Fibroblast of lung (primary cell): ENCODE data around the gene TMEM97. TPM values are rescaled to one million over a fixed set of nuclear protein-coding genes. Genes with fewer than 3 reads are reported as not detected.

Experiments
- DNase-seq, 2 donors: peaks; one replicate each; pipeline versions ENCODE4 v3.0.0 to v3.0.0-alpha.2; 2010; ENCODE audit warnings: low read depth in 2 of 2
- H2AFZ ChIP-seq: 2 replicates; pipeline ENCODE4 v1.5.1; 2012; ENCODE audit warnings: low read length, control low read depth, inconsistent platforms
- H3K27ac ChIP-seq: 2 replicates; pipeline ENCODE4 v1.5.1; 2011; ENCODE audit warnings: low read length, control low read depth; ENCODE audit not compliant: insufficient read depth
- H3K27me3 ChIP-seq: 2 replicates; pipeline ENCODE4 v1.5.1; 2011; ENCODE audit warnings: mild to moderate bottlenecking, low read length; ENCODE audit not compliant: control insufficient read depth, insufficient read depth
- H3K36me3 ChIP-seq: 2 replicates; pipeline ENCODE4 v1.5.1; 2011; ENCODE audit warnings: low read length; ENCODE audit not compliant: control insufficient read depth, insufficient read depth
- H3K4me1 ChIP-seq: 2 replicates; pipeline ENCODE4 v1.5.1; 2011; ENCODE audit warnings: low read length; ENCODE audit not compliant: control insufficient read depth, insufficient read depth; ENCODE audit errors: extremely low read depth
- H3K4me2 ChIP-seq: 2 replicates; pipeline ENCODE4 v1.5.1; 2011; ENCODE audit warnings: low read length, control low read depth; ENCODE audit not compliant: insufficient read depth; ENCODE audit errors: extremely low read depth
- H3K4me3 ChIP-seq, 4 experiments: fragments of 200-600 bp in 1 of 4; sonication (generic) in 1 of 4; replicated peaks in 1 of 4; 2 replicates each; pipeline ENCODE4 v1.5.1; 2011 to 2016; ENCODE audit warnings: low read length in 4 of 4, low read depth in 3 of 4, mild to moderate bottlenecking in 3 of 4, control low read depth in 2 of 4, inconsistent platforms in 1 of 4, mixed read lengths in 1 of 4; ENCODE audit not compliant: insufficient read depth in 1 of 4; ENCODE audit errors: control extremely low read depth in 1 of 4
- H3K79me2 ChIP-seq: 2 replicates; pipeline ENCODE4 v1.5.1; 2012; ENCODE audit warnings: mild to moderate bottlenecking, low read length, inconsistent platforms; ENCODE audit not compliant: control insufficient read depth, insufficient read depth
- H3K9ac ChIP-seq: 2 replicates; pipeline ENCODE4 v1.5.1; 2011; ENCODE audit warnings: mild to moderate bottlenecking, low read length, control low read depth; ENCODE audit not compliant: insufficient read depth
- H3K9me3 ChIP-seq: 2 replicates; pipeline ENCODE4 v1.5.1; 2012; ENCODE audit warnings: low read depth, low read length; ENCODE audit not compliant: control insufficient read depth, insufficient read depth
- H4K20me1 ChIP-seq: 2 replicates; pipeline ENCODE4 v1.5.1; 2011; ENCODE audit warnings: low read length; ENCODE audit not compliant: control insufficient read depth, insufficient read depth; ENCODE audit errors: extremely low read depth
- EZH2 ChIP-seq: IDR thresholded peaks from 2 replicates; pipeline ENCODE4 v1.5.1; 2012; ENCODE audit warnings: low read length, control low read depth, mild to moderate bottlenecking; ENCODE audit errors: missing control alignments
- polyA plus RNA-seq, 2 donors: library from polyadenylated mRNA; depleted of rRNA in 1 of 2; stranded (reverse) in 1 of 2; unstranded in 1 of 2; fragments of >200 nt; gene quantifications; 2 replicates each; pipeline ENCODE4 v1.2.1, GENCODE V29; 2011 to 2012; ENCODE audit warnings: missing spikeins in 1 of 2
- total RNA-seq: library from RNA; depleted of rRNA; stranded (reverse); fragments of >200 nt; gene quantifications from 2 replicates; pipeline ENCODE4 v1.2.1, GENCODE V29; 2014
- TF ChIP-seq, protein P1 (sequence below), 2 donors: IDR thresholded peaks in 1 of 2; conservative IDR thresholded peaks in 1 of 2; 1 replicate in 1 of 2; 2 replicates in 1 of 2; pipeline ENCODE4 v1.5.1; 2011 to 2012; ENCODE audit warnings: low read length in 2 of 2, control low read depth in 1 of 2, inconsistent platforms in 1 of 2, low read depth in 1 of 2, mild to moderate bottlenecking in 1 of 2

The TMEM97 gene
- total and polyA plus RNA-seq, 2 donors (not counting 1 experiment from before 2014, with no cell fraction given) = 34.4 to 43.6 TPM

DNA sequence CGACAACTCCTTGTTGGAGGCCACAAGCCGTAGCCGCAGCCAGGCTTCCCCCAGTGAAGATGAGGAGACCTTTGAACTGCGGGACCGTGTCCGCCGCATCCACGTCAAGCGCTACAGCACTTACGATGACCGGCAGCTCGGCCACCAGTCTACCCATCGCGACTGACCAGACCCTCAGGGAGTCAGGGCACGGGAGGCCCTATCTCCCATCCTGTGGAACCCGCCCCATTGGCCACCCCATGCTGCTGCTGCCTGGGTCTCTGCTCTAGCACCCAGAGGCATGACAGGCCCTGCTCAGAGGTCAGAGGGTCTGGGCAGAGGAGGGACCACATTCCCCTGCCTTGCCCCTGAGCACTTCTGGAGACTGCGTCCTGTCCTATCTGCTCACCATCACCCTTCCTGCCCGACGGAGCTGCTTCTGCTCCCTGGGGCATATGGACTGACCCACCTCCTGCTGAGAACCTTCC, 25.5 kb downstream of the TMEM97 start:
- TF ChIP-seq, protein P1, sequence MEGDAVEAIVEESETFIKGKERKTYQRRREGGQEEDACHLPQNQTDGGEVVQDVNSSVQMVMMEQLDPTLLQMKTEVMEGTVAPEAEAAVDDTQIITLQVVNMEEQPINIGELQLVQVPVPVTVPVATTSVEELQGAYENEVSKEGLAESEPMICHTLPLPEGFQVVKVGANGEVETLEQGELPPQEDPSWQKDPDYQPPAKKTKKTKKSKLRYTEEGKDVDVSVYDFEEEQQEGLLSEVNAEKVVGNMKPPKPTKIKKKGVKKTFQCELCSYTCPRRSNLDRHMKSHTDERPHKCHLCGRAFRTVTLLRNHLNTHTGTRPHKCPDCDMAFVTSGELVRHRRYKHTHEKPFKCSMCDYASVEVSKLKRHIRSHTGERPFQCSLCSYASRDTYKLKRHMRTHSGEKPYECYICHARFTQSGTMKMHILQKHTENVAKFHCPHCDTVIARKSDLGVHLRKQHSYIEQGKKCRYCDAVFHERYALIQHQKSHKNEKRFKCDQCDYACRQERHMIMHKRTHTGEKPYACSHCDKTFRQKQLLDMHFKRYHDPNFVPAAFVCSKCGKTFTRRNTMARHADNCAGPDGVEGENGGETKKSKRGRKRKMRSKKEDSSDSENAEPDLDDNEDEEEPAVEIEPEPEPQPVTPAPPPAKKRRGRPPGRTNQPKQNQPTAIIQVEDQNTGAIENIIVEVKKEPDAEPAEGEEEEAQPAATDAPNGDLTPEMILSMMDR (conservative IDR thresholded peaks at IDR 0.05 in 1 of 2, IDR thresholded peaks at IDR 0.05 in 1 of 2; ENCODE audit: low read depth in 1 of 2, low read length in 2 of 2) = no peak
- TF ChIP-seq EZH2 = no peak
- no peaks in the 10 kb centered on the region for H3K9me3 ChIP-seq
- DNase-seq = no peak
- H3K36me3 ChIP-seq = peaks cover 44% of the 10 kb centered on the region
- H3K4me3 ChIP-seq = no peak overlapping the region
- peaks cover 3% of the 10 kb centered on the region for H3K79me2 ChIP-seq
- H3K9ac ChIP-seq = no peak overlapping the region
- no peaks in the 10 kb centered on the region for H3K27me3 ChIP-seq
- no peak overlapping the region for H2AFZ ChIP-seq
- H3K27ac ChIP-seq = no peak overlapping the region
- H3K4me2 ChIP-seq = no peak overlapping the region
- no peaks in the 10 kb centered on the region for H4K20me1 ChIP-seq
- peaks cover 17% of the 10 kb centered on the region for H3K4me1 ChIP-seq

DNA sequence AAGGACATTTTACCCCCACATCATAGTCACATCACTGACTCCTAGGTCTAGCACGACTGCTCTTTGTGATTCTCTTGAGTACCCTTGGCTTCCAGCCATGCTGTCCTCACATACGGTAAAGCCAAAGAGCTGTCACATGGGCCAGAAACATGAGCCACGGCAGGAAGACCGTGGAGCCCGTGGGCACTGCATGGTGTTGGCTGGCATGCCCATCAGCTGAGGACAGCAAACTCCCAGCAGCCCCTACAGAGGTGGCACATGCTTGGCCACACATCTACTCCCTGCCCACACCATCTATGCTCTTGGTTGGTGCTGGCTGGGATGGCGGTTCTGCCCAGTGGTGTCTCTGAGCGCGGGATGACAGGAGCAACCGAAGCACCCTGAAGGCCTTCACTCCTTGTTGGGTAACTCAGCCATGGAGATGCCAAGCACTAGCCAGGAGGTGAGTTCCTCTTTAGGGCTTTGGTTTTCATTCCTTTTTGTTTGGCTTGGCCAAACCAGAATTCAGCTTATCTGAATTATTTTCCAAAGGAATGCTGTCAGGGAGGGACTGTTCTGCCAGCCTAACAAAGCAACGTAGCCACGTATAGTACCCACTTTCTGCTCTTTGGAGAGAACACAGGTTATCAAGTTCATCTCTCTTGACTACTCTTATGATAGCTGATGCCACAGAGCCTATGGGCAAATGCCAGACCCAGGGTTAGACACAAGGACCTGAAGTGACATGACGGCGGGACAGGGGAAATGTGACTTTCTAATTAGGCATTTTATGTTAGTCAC, 26.6 kb downstream of the TMEM97 start:
- Histone ChIP-seq H4K20me1 (no peaks in the 10 kb centered on the region), H3K27ac (peak overlapping the region; percentile 47), H3K4me2 (no peak overlapping the region), H3K9ac (no peak overlapping the region), H3K9me3 (no peaks in the 10 kb centered on the region), H3K4me3 (no peak overlapping the region), H2AFZ (no peak overlapping the region), H3K27me3 (no peaks in the 10 kb centered on the region), H3K79me2 (no peaks in the 10 kb centered on the region), H3K4me1 (peaks cover 17% of the 10 kb centered on the region), H3K36me3 (peaks cover 43% of the 10 kb centered on the region)
- TF ChIP-seq, protein P1 (conservative IDR thresholded peaks at IDR 0.05 in 1 of 2, IDR thresholded peaks at IDR 0.05 in 1 of 2; ENCODE audit: low read depth in 1 of 2, low read length in 2 of 2) = no peak
- no peak for TF ChIP-seq EZH2
- peak in 1 of 2 donors; percentile 64 for DNase-seq

DNA sequence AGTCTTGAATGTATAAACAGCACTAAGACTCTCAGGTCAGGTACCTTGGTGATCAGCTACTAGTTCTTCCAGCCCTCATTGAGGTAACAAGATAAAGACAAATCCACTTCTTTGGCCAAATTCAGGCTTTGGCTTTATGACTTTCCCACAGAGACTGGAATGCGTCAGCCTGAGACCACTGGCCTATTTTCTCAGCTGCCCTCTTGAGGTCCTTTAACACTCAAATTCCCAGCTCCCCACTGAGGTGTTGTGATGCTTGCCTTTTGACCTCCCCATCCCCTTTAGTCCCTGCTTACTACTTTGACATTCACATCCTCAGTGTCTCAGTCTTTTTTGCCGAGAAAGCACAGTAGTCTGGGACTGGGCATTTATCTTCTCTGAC, 27.2 kb downstream of the TMEM97 start:
- Histone ChIP-seq H3K9ac (no peak overlapping the region), H3K36me3 (peaks cover 45% of the 10 kb centered on the region), H3K27me3 (no peaks in the 10 kb centered on the region)

More for the DNA sequence above, 27.2 kb downstream of the TMEM97 start:
- Histone ChIP-seq H3K4me2 (no peak overlapping the region), H4K20me1 (no peaks in the 10 kb centered on the region), H3K9me3 (no peaks in the 10 kb centered on the region), H3K4me1 (peaks cover 17% of the 10 kb centered on the region), H3K79me2 (no peaks in the 10 kb centered on the region), H3K27ac (peak overlapping the region; percentile 47), H3K4me3 (no peak overlapping the region), H2AFZ (no peak overlapping the region)
- peak in 1 of 2 donors; percentile 72 for DNase-seq
- TF ChIP-seq, protein P1 (conservative IDR thresholded peaks at IDR 0.05 in 1 of 2, IDR thresholded peaks at IDR 0.05 in 1 of 2; ENCODE audit: low read depth in 1 of 2, low read length in 2 of 2) = no peak
- TF ChIP-seq EZH2 = no peak
